NB4 (cell line): ENCODE results near the gene ERFE.

ENCODE experiments used
- CTCF ChIP-seq: IDR thresholded peaks from one replicate; pipeline ENCODE4 v1.5.1; 2012; ENCODE audit warnings: low read depth, low read length
- POLR2A ChIP-seq: IDR thresholded peaks from 2 replicates; pipeline ENCODE4 v1.6.1; 2011; ENCODE audit warnings: mild to moderate bottlenecking; ENCODE audit not compliant: insufficient read length; ENCODE audit errors: extremely low read depth
- TF ChIP-seq, protein P1 (sequence below): IDR thresholded peaks from 2 replicates; pipeline ENCODE4 v1.6.1; 2011; ENCODE audit warnings: low read depth, low read length

DNA sequence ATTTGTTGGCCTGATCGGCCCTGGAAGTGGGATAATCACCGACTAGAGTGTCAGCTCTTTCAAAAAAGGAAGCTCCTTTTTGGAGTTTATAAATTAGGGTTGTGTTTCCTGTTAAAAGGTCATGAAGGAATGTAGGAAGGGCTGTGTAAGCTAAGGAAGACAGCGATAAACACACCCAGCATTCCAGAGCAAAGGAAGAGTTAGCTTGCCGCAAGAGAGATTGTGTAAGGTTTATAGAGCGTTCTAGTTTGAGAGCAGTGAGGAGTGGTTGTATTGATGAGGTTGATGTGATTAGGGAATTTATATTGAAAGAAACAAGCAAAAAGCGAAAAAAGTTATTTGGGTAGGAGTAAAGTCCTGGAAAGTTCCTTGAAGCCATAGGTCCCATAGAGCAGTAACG is 48.2 kb downstream of the ERFE start:
- TF ChIP-seq POLR2A (no peak), CTCF (no peak)
- TF ChIP-seq, protein P1, sequence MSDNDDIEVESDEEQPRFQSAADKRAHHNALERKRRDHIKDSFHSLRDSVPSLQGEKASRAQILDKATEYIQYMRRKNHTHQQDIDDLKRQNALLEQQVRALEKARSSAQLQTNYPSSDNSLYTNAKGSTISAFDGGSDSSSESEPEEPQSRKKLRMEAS, result no peak
